Activated T-helper 9 cell treated with anti-CD3 and anti-CD28 coated beads, Interleukin-2, amount 50 U/mL, for 16 hours (primary cell): Measurements from ENCODE around the gene MGAT4A.

ENCODE experiments used
- DNase-seq: peaks from one replicate; pipeline ENCODE4 v3.0.0-alpha.2; 2020; ENCODE audit warnings: low read depth

Gene MGAT4A

DNA sequence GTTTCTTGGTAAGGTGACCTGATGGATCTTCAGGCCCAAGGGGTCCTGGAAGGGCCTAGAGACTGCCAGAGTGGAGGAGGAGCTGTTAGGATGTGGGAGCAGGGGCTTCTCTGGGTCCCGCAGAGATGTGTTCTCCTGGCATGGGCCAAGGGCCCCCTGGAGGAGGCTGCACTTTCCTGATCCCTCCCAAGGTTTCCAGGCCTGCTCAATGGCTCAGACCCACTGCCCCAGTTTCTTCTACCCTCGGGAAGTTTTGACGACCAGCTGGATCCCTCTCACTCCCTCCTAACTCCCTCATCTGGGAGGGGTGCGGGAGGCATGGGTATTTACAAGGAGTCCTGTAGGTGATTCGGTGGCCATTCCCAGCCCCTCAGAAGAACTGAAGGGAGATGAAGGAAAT lies 158.7 kb downstream of the MGAT4A start:
- no peak for DNase-seq

DNA sequence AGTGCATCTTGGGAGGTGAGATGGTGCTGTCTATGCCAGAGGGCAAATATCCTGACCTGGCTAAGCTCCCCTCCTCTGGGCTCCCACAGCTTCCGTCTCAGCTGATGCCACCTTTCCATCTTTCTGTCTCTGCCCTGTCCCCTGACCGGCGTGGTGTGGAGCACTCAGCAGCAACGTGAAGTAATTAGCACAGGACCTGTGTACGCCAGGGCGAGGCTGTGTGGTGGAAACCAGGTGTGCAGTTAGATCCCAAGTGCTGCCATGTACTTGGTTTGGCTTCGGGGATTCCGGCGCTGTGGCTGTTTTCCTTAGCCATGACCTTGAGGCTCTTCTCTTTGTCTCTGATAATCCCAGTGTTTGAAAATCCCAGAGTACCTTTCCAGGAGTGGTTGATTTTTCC lies 159.1 kb downstream of the MGAT4A start:
- no peak for DNase-seq

DNA sequence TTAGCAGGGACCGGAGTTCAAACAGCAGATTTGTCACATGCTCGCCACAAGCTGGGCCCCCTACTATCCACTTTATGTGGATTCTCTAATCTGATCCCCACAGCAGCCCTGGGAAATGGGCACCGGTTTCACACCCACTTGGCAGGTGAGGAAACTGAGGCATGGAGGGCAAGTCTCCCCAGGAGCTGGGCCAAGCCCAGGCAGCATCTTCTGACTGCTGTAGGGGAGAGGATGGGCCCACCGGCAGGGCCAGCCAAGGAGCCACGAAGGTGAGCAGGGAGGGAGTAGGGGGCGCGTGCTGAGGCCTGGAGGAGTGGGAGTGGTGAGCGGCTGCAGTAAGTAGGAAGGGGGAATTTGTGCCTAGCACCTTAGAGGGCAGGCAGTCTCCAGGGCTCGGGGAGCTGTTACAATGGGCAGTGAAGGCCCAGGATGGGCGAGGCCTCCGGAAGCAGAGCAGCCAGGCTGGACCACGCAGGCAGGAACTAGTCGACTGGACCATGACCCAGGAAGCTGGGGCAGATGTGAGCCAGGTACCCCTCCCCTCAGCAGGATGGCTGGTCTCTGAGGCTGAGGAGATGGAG lies 159.7 kb downstream of the MGAT4A start:
- DNase-seq, result no peak

- no peak for DNase-seq
Measured at GRCh38 chr2:98570356-98570755, 160.6 kb downstream of the MGAT4A start.

DNA sequence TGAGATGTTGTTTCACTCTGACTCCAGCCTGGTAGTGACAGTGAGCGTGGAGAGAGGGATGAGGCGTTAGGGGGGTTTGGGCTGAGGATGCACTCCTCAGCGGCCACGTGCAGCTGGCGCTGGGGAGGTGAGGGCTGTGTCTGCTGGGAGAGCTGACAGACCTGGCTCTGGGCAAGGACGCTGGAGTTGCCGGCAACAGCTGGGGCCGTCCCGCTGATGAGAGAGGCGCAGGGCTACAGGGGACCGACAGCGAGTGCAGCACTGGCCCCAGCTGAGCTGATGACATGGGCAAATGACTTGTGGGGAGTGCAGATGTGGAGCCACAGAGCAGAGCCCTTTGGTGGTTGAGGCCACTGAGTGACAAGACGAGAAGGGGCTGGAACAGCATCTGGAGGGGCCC lies 161.0 kb downstream of the MGAT4A start:
- DNase-seq, result no peak

DNA sequence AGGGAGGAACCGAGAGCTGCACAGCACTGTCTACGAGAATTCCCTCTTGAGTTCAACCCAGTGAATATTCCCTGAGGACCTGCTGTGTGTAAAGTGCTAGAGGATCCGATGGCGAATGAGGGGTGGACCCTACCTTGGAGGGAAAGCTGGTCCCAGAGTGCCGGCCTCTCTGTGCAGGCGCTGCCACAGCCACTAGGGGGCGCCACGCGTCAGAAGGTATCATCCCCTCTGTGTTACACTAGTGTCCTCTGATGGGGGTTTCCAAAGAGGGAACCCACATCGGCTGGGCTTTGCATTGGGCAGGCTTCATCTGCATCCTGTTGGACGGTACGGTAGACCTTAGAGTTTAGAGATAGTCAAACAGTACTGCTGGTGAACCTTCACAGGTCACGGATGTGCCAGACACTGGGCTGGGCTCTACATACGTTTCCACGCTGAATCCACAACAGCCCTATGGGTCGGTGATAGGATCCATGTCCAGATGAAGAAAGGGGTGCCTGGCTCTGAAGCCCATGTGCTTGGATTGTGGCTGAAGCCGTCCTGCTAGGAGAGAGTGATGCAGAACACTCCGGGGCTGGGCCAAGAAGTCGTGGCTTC lies 161.6 kb downstream of the MGAT4A start:
- peak; percentile 59 for DNase-seq
